Lung microvascular endothelial cell (primary cell): Measurements from ENCODE around the gene TBX20. TPM values are rescaled to one million over a fixed set of nuclear protein-coding genes. Genes with fewer than 3 reads are reported as not detected.

ENCODE experiments used
- DNase-seq, 2 donors: peaks; one replicate each; pipeline versions ENCODE4 v3.0.0 to v3.0.0-alpha.2; 2010; ENCODE audit warnings: low read depth in 2 of 2
- total RNA-seq: library from RNA; depleted of rRNA; stranded (reverse); fragments of >200 nt; gene quantifications from 2 replicates; pipeline ENCODE4 v1.2.1, GENCODE V29; 2014

Gene TBX20
- total RNA-seq = not detected in 2 replicates

GRCh38 chr7:35253710-35254495 lies at the start of gene TBX20:
TSS of gene TBX20 (minus strand) at chr7:35254100. CDS start at chr7:35253620, 480 bp downstream.
- peak; percentile 30 to 35 for DNase-seq

- no peak for DNase-seq
Observed at GRCh38 chr7:35289376-35289775, 35.5 kb upstream of the TBX20 start.

- DNase-seq = no peak
Observed at GRCh38 chr7:35286986-35287385, 33.1 kb upstream of the TBX20 start.

- DNase-seq = no peak
Observed at GRCh38 chr7:35286422-35286821, 32.5 kb upstream of the TBX20 start.

- DNase-seq = no peak
Observed at GRCh38 chr7:35285799-35286198, 31.9 kb upstream of the TBX20 start.

- DNase-seq = no peak
Observed at GRCh38 chr7:35280902-35281301, 27.0 kb upstream of the TBX20 start.

- no peak for DNase-seq
Observed at GRCh38 chr7:35277359-35277758, 23.5 kb upstream of the TBX20 start.

GRCh38 chr7:35272246-35272645 lies 18.3 kb upstream of the TBX20 start:
- DNase-seq = no peak

GRCh38 chr7:35268953-35269352 lies 15.1 kb upstream of the TBX20 start:
- DNase-seq = no peak

- no peak for DNase-seq
Observed at GRCh38 chr7:35267411-35267810, 13.5 kb upstream of the TBX20 start.

- DNase-seq = no peak
Observed at GRCh38 chr7:35263396-35263795, 9.5 kb upstream of the TBX20 start.

GRCh38 chr7:35261476-35262285 lies 7.8 kb upstream of the TBX20 start:
- DNase-seq = no peak

GRCh38 chr7:35261041-35261440 lies 7.1 kb upstream of the TBX20 start:
- DNase-seq = no peak

GRCh38 chr7:35260246-35260645 lies 6.3 kb upstream of the TBX20 start:
- no peak for DNase-seq

- DNase-seq = no peak
Observed at GRCh38 chr7:35259523-35259908, 5.6 kb upstream of the TBX20 start.

- DNase-seq = no peak
Observed at GRCh38 chr7:35258868-35259522, 5.1 kb upstream of the TBX20 start.

- no peak for DNase-seq
Observed at GRCh38 chr7:35258125-35258867, 4.4 kb upstream of the TBX20 start.

GRCh38 chr7:35257251-35258124 lies 3.6 kb upstream of the TBX20 start:
- DNase-seq = no peak

GRCh38 chr7:35256256-35257175 lies 2.6 kb upstream of the TBX20 start:
- DNase-seq = no peak
